GM19468 (cell line): ENCODE results near the gene SURF2.
A peak's percentile ranks its signal among the peaks of the same experiment; 100 is the strongest.
"Not testable (repeated sequence)": the region's sequence is repeated elsewhere in the genome, so short reads cannot be mapped to it uniquely, and the experiment has no call there.

Source experiments
- ATAC-seq: cut with Tn5 transposase; IDR thresholded peaks from one replicate; pipeline ENCODE4 v1.9.1; 2021; ENCODE audit warnings: mild to moderate bottlenecking, moderate library complexity, moderate number of reproducible peaks; ENCODE audit not compliant: unreplicated experiment; ENCODE audit errors: extremely low read depth

The SURF2 gene

DNA sequence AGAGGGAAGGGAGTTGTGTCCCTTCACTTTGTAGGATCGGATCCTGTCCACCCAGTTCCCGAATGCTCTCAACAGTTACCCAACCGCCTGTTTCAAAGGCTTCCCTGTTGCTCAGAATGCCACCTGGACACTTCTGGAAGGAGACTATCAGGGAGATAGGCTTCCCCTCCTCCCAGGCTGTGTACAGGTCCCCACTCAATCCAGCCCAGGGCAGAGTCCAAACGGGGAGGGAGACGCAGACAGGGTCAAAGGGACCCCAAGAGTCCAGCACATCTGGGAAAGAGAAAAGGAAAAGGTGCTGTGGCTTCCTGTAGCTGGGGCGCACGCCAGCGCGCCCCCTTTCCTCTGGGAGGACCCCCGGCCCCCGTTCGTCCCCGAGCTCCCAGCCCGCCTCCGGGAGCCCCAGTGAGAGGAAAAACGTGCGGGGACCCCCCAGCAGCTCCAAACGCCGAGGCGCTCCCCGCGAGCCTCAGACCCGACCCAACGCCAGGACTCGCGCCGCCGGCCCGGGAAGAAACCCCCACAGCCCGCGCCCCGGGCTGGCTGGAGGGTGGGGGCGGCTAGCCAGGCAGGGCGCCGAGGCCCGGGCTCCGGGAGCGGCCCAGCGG, 18.9 kb downstream of the SURF2 start:
- ATAC-seq, result no peak

DNA sequence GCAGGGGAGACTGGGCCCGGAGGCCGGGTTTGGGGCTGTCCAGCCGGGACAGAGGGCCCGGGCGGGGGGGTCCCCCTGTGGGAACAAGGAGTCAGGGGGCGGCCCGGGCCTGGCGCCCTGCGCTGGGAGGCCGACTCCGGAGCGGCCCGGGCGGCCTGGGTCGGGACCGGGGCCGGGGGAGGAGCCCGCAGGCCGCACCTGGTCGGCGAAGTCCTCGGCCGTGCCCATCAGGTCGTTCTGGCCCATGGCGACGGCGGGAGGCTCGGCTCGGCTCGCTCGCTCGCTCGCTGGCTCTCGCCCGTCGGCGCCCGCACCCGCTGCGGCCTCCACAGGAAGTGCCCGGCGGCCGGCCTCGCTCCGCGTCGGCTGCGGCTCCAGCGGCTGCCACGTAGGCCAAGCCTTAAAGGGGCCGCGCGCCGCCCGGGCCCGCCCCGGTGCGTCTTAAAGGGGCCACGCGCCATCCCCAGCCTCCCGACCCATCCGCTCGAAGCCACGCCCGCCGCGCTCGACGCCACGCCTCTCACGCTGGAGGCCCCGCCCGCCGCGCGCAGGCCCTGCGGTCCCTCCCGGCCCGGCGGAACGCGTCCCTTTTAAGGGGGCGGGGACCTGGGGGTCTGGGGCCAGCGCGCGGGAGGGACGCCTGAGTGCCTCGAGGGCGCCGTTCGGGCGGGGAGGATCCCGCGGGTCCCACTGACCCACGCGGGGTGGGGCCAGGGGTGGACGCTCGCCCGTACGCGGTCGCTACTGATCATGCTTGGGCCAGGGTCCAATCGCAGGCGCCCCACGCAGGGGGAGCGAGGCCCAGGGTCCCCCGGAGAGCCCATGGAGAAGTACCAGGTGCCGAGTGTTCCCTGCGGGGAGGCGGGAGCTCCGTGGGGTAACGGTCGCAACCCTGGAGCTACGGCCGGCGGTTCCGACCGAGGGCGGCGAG, 19.6 kb downstream of the SURF2 start, which contains the start of the genes STKLD1 and SURF4:
TSS of gene STKLD1 (plus strand) at position 643 of the 931 bp plus-strand sequence. CDS start at position 751, 108 bp downstream.
TSS of gene SURF4 (minus strand) at position 337 of the 931 bp plus-strand sequence. CDS start at position 246, 91 bp downstream.
- peak; percentile 75 for ATAC-seq

- ATAC-seq, result not testable (repeated sequence)
Observed at GRCh38 chr9:133377280-133377679, 20.9 kb downstream of the SURF2 start.

- ATAC-seq, result no peak
Observed at GRCh38 chr9:133377721-133378216, 21.4 kb downstream of the SURF2 start.

- ATAC-seq, result no peak
Observed at GRCh38 chr9:133378408-133378962, 22.1 kb downstream of the SURF2 start.

DNA sequence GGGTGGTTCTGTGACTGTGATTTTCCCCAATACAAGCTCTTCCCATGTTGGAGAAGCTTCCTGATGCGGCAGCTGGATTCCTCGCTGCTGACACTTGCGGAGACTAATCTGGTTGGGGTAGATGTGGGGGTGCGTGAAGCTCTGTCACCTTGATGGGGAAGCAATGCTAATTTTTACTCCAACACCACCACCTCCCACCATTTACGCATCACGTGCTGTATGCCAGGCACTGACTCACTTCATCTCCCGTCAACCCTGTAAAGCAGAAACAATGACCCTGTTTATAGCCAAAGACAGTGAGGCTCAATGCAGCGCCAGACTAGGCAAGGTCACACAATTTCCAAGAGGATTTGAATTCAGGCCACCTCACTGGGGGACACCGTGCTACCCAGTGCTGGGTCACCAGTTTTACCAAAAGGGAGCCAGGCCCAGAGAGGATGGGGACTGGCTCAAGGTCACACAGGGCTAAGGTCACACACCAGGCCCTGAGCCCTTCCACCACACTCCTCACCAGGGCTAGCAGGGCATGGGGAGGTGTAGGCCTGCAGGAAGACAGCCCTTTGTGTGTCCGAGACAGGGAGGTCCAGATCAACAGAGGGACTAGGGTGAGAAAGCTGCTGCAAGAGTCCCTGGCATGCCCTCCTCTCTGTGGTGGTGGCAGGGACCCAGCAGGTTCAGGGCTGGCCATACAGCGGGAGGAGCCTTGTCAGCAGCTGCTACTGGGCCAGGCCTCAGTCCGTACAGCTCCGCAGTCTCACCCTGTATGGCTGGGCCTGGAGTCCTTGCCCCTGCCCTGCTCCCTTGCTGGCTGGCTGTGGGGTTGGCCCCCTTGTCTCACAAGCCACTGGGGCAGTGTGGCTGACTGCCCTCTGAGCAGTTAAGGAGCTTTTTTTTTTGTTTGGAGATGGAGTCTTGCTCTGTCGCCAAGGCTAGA, 23.1 kb downstream of the SURF2 start:
- no peak for ATAC-seq

DNA sequence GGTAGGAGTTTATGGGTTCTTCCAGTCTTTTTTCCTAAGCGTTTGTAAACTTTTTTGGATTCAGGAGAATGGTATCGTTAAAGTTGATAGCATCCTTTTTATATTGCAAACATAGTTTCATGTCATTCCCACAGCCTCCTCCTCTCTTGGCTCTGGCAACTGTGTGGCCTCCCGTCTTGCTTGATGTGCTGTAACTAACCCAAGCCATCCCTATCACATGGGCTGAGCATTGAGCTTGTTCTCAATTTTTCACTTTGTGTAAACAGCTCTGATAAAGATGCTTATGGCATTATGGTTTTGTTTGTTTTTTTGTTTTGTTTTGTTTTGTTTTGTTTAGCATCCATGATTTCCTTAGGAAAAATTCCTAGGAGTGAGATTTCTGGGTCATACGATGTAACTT, 24.4 kb downstream of the SURF2 start:
- no peak for ATAC-seq

DNA sequence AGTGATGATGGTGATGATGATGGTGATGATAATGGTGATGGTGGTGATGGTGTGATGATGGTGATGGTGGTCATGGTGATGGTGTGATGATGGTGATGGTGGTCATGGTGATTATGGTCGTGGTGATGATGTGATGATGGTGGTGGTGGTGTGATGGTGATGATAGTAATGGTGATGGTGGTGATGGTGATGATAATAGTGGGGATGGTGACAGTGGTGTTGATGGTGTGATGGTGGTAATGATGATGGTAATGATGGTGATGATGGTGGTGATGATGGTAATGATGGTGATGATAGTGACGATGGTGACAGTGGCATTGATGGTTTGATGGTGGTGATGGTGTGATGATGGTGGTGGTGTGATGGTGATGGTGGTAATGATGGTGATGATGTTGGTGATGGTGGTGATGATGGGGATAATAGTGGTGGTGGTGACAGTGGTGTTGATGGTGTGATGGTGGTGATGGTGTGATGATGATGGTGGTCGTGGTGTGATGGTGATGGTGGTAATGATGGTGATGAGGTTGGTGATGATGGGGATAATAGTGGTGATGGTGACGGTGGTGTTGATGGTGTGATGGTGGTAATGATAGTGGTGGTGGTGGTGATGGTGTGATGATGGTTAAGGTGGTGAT, 26.3 kb downstream of the SURF2 start:
- no peak for ATAC-seq

- ATAC-seq, result no peak
Observed at GRCh38 chr9:133383438-133383837, 27.1 kb downstream of the SURF2 start.

DNA sequence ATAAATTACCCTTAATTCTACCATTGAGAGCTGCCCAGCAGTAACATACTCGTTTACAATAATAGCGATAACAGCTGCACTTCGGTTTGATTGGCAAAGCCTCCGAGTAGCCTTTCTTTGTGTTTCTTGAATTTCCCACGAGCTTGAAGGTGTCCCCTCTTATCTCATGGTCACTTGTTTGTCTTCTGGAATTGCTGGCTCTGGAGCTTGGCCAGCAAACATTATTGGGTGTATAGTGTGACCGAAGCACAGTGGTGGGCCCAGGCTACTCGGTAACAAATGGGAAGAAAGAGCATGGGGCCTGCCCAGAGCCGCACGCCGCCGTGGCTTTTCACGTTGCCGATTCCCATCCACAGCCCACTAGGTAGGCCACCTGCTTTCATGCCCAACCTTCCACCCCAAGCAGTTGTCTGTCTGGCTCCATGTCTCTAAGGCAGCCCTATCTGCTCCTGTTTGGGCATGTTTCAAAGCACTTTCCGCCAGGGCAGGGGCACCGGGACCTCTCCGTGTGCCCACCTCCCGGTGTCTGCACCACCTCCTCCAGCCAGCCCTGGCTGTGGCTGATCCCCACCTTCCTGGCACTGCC, 28.5 kb downstream of the SURF2 start:
- ATAC-seq, result no peak

GRCh38 chr9:133385452-133385851, 29.1 kb downstream of the SURF2 start:
- no peak for ATAC-seq

DNA sequence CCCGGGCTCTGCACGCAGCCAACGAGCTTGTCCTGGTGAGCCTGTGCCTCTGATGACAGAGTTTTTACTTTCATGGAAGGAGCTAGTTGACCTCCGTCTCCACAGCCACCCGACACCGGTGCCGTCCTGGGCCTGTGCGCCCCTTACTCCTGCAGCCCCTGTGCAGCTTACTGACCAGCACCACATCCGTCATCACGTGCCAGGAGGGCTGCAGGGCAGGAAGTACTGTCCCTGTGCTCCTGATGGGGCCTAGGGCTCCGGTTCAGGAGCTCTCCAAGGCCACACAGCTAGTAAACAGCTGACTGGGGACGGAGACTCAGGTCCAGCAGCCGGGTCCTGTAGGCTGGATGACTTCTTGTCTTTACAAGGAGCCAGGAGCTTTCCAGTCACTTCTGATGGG, 30.0 kb downstream of the SURF2 start:
- ATAC-seq, result no peak

DNA sequence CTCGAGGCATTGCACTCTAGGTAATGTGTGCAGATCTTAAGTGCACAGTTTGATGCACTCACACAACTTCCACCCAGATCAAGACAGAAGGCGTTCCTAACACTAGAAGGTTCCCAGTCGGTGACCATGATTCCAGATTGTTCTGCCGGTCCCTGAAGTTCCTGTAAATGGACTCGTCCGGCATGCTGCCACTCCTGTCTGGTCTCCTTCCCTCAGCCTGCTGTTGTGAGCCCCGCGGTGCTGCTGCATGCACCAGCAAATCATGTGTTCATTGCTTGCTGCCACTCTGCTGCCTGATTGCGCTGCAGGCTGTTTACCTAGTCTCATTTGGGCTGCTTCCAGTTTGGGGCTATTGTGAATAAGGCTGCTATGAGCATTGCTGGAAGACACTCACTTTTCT, 31.3 kb downstream of the SURF2 start:
- no peak for ATAC-seq

- no peak for ATAC-seq
Observed at GRCh38 chr9:133389025-133389557, 32.7 kb downstream of the SURF2 start.

DNA sequence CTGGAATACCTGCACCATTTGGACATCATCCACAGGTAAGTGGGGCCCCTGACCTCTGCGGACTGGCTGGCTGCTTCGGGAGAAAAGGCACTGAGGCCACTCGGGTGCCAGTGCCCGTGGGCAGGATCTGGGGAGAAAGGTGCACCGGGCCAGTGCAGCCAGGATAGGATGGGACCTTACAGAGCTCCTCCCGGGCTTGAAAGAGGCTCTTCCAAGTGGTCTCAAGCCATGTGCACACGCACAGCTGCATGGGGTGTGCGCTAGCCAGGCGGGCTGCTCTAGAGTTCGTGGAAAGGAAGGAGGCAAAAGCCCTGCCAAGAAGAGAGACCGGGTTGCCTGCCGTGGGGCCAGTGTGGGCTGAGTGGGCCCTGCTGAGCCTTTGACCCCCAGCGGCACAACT, 33.2 kb downstream of the SURF2 start:
- no peak for ATAC-seq

DNA sequence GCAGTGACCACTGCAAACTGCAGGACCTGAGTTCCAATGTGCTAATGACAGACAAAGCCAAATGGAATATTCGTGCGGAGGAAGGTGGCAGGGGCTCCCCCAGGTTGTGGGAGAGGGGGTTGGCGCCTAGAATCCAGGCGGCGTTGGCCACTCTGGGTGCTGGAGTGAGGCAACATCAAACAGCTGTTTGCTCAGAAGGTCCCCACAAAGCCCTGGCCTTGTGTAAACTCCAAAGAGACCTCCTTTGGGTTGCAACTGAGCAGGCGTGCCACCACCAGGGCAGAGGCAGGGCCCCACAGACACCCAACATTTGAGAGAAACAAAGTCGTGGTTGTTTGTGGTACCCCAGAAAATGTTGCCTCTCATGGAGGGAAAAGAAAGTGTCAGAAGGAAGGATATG, 34.4 kb downstream of the SURF2 start:
- ATAC-seq, result no peak

GRCh38 chr9:133391449-133391848, 35.1 kb downstream of the SURF2 start:
- ATAC-seq, result not testable (repeated sequence)

DNA sequence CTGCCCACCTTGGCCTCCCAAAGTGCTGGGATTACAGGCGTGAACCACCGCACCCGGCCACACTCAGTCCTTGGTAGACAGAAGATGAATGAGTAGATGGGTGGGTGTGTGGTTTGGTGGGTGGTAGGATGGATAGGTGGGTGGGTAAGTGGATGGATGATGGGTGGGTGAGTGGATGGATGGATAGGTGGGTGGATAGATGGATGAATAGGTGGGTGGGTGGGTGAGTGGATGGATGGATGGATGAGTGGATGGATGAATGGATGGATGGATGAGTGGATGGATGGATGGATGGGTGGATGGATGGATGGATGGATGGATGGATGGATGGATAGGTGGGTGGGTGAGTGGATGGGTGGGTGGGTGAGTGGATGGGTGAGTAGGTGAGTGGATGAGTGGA, 36.0 kb downstream of the SURF2 start:
- ATAC-seq, result not testable (repeated sequence)

DNA sequence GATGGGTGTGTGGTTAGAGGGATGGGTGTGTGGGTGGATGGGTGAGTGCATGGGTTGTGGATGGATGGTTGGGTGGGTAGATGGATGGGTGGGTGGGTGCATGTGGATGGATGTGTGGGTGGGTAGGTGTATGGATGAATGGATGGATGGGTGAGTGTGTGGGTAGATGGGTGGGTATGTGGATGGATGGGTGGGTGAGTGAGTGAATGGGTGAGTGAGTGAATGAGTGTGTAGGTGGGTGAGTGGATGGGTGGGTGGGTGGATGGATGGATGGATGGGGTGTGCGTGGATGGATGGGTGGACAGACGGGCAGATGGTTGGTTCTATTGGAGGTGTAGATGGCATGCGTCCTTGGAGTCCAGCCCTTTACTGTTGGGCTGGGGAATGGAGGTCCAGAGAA, 37.0 kb downstream of the SURF2 start:
- ATAC-seq, result no peak
